Measurements from ENCODE around the gene PKIB.
"Not testable (repeated sequence)": the region's sequence is repeated elsewhere in the genome, so short reads cannot be mapped to it uniquely, and the experiment has no call there.

Gene PKIB

GRCh38 chr6:122609881-122610689 is at the start of gene PKIB:
PKIB (plus strand) TSS chr6:122610405; CDS start chr6:122717795, 107,390 bp downstream.
- peak; percentile 33 for DNase-seq (ENCODE audit: low read depth)

- DNase-seq (ENCODE audit: low read depth): no peak
Measured at GRCh38 chr6:122563364-122564052, 46.7 kb upstream of the PKIB start.

- DNase-seq (ENCODE audit: low read depth): no peak
Measured at GRCh38 chr6:122564230-122564629, 46.0 kb upstream of the PKIB start.

- DNase-seq (ENCODE audit: low read depth): no peak
Measured at GRCh38 chr6:122565708-122566107, 44.5 kb upstream of the PKIB start.

- DNase-seq (ENCODE audit: low read depth): no peak
Measured at GRCh38 chr6:122567034-122567433, 43.2 kb upstream of the PKIB start.

GRCh38 chr6:122568350-122568749 is 41.9 kb upstream of the PKIB start:
- no peak for DNase-seq (ENCODE audit: low read depth)

GRCh38 chr6:122568797-122569221 is 41.4 kb upstream of the PKIB start:
- DNase-seq (ENCODE audit: low read depth): no peak

- DNase-seq (ENCODE audit: low read depth): no peak
Measured at GRCh38 chr6:122569230-122569771, 40.9 kb upstream of the PKIB start.

- no peak for DNase-seq (ENCODE audit: low read depth)
Measured at GRCh38 chr6:122571888-122572287, 38.3 kb upstream of the PKIB start.

GRCh38 chr6:122576888-122577287 is 33.3 kb upstream of the PKIB start:
- no peak for DNase-seq (ENCODE audit: low read depth)

GRCh38 chr6:122578961-122579360 is 31.2 kb upstream of the PKIB start:
- DNase-seq (ENCODE audit: low read depth): no peak

GRCh38 chr6:122580737-122581136 is 29.5 kb upstream of the PKIB start:
- DNase-seq (ENCODE audit: low read depth): peak; percentile 31

GRCh38 chr6:122589115-122589514 is 21.1 kb upstream of the PKIB start:
- DNase-seq (ENCODE audit: low read depth): no peak

GRCh38 chr6:122598295-122598694 is 11.9 kb upstream of the PKIB start:
- DNase-seq (ENCODE audit: low read depth): not testable (repeated sequence)

GRCh38 chr6:122604676-122605075 is 5.5 kb upstream of the PKIB start:
- DNase-seq (ENCODE audit: low read depth): no peak

GRCh38 chr6:122610690-122611455 is 668 bp downstream of the PKIB start:
- DNase-seq (ENCODE audit: low read depth): no peak

- DNase-seq (ENCODE audit: low read depth): no peak
Measured at GRCh38 chr6:122612838-122613237, 2.6 kb downstream of the PKIB start.

GRCh38 chr6:122614303-122614702 is 4.1 kb downstream of the PKIB start:
- DNase-seq (ENCODE audit: low read depth): no peak

- DNase-seq (ENCODE audit: low read depth): no peak
Measured at GRCh38 chr6:122615409-122615808, 5.2 kb downstream of the PKIB start.

GRCh38 chr6:122616877-122617276 is 6.7 kb downstream of the PKIB start:
- no peak for DNase-seq (ENCODE audit: low read depth)

- DNase-seq (ENCODE audit: low read depth): no peak
Measured at GRCh38 chr6:122619309-122619708, 9.1 kb downstream of the PKIB start.

GRCh38 chr6:122620428-122620827 is 10.2 kb downstream of the PKIB start:
- no peak for DNase-seq (ENCODE audit: low read depth)

Measured in amniotic epithelial cell (primary cell).